Colon (tissue), 2 donors: ENCODE results near the gene TNFAIP8.
"Not testable (repeated sequence)": the region's sequence is repeated elsewhere in the genome, so short reads cannot be mapped to it uniquely, and the experiment has no call there.

Source experiments
- FAIRE-seq: peaks from 2 replicates; lab custom pipeline; 2012; peaks lifted over from hg19 to GRCh38; lab: Jason Lieb, UNC
- donor health status: control.
- donor health status: control.

The TNFAIP8 gene

GRCh38 chr5:119397518-119398380, 41.9 kb downstream of the TNFAIP8 start:
- no peak for FAIRE-seq

GRCh38 chr5:119398727-119399466, 43.1 kb downstream of the TNFAIP8 start:
- FAIRE-seq = no peak

- no peak for FAIRE-seq
These were observed 44.4 kb downstream of the TNFAIP8 start for GRCh38 chr5:119400245-119400644.

DNA sequence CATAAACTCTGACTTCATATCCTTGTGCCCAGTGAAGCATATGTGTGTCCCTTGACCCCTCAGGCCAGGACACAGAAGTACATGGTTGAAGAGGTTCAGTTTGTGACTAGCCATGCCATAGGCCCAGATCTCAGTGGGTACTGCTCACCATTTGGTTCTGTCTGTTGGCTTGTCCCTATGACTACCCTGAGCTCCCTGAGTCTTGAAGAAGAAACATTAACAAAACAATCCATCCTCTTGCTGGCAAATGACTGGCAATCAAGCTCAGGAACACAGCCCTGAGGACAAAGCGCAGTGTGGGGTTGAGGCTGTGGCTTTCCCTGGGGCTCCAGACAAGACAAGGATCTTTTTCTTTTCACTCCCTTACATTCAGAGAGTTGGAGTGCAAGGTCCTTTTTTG, 46.3 kb downstream of the TNFAIP8 start:
- FAIRE-seq = no peak

GRCh38 chr5:119402555-119402954, 46.7 kb downstream of the TNFAIP8 start:
- FAIRE-seq = no peak

- FAIRE-seq = no peak
These were observed 48.2 kb downstream of the TNFAIP8 start for GRCh38 chr5:119404033-119404432.

DNA sequence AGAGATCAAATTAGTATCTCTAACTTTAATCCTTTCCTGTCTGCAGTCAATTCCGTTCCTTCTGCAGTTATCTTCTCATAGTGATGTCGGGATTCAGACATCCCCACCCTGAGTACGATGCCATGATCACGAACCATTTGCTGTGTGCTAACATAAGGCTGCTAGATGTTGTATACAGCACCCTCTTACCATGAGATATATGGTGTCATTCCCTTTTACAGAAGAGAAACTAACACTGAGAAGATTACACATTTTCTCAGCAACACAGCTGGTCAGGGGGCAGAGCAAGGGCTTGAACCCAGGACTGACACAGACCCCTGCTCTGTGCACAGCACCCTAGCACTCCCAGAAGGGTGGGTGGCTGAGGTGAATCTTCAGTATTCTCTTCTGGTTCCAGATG, 49.6 kb downstream of the TNFAIP8 start:
- no peak for FAIRE-seq

DNA sequence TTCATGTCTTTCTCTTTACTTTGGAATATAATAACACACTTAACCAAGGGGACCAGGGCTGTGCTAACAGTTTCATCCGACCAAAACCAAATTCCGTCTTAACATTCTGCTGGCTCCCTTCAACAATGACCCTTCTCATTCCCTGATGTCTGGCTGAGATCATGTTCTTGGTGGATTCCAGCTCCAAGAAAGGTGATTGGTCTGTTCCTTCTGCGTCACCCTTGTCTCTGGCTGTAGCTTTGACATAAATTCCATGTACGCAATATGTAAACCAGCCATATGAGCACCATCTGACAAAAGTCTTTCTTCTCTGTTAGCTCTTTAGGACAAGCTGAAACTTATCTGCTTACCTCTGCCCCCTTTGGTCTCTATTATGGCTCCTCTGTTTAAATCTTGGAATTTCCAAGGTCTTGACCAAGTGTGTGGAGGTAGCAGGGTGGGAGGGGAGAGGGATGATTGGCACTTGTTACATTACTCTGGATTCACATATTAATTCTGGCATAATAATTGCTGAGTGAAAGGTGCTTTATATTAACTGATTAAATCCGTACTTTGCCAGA, 50.8 kb downstream of the TNFAIP8 start:
- no peak for FAIRE-seq

DNA sequence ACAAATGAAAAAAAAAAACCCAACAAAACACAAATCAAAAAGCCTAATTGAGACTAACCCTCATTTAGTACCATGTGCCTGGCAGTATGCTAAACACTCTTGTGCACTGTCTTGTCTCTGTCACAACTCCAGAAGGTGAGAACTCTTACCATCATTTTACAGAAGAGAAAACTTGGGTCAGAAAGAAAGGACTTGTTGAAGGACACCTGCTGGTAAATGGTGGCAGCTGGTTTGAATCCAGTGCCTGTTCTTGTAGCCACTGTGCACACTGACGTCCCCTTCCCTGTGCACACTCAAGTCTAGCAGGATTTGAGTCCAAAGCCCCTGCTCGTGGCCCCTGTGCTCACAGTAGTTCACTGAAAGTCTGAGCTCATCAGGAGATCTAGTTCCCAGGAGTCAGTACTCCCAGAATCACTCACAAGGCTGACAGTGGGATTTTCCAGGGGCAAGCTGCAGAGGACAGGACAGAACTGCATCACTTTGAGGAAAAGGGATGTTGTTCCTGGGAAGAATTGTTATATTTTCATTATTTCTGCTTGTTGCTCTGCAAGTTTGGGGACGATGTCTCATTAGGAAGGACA, 53.5 kb downstream of the TNFAIP8 start:
- no peak for FAIRE-seq

- FAIRE-seq = no peak
These were observed 54.8 kb downstream of the TNFAIP8 start for GRCh38 chr5:119410448-119411159.

GRCh38 chr5:119411361-119412278, 55.8 kb downstream of the TNFAIP8 start:
- FAIRE-seq = peak; percentile 38

DNA sequence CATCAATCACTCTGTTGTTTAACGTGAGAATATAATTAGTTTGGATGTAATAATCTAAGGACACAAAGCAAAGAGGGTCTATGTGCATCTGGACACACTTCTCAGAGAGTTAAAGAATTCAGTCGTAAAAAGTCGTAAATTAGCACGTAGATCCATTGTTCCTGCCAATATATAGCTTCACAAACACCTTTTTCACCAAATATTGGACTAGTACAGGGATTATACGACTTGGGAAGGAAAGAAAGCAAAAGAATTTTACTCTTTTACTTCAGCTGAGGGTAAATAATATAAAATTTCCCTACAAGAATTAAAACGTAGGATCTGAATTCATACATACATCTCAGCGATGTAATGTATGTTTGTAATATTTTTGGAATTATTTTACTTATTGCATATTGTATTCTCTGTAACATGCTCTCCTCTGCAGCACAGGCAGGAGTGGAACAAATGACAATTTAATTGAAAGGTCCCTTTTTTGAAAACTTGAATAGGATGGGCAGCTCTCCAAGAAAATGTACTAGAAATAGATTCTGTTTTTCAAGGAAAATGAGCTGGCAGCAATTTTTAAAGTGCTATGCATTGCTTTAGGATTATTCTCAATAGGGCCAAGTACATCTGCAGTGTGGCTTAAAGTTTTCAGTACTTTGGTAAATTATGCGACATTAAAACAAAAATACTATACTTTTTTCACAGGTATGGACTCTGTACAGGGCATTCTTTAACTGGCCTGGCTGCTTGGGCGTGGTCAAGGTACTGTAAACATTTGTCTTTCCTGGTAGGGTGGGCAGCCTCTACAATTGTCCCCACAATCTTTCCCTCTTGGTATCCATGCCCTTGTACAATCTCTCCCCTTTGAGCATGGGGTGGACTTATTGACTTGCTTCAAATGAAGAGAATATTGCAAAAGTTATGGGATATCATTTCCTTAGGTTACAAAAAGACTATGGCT, 56.7 kb downstream of the TNFAIP8 start:
- FAIRE-seq = no peak

DNA sequence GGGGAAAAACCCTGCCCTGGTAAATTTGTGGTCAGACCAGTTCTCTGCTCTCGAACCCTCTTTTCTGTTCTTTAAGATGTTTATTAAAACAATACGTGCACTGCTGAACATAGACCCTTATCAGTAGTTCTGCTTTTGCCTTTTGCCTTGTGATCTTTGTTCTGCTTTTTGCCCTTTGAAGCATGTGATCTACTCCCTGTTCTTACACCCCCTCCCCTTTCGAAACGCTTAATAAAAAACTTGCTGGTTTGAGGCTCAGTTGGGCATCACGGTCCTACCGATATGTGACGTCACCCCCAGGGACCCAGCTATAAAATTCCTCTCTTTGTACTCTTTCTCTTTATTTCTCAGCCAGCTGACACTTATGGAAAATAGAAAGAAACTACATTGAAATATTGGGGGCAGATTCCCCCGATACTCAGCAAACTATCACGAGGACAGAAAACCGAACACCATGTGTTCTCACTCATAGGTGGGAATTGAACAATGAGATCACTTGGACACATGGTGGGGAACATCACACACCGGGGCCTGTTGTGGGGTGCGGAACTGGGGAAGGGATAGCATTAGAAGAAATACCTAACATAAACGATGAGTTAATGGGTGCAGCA, 58.4 kb downstream of the TNFAIP8 start:
- not testable (repeated sequence) for FAIRE-seq

GRCh38 chr5:119417891-119418605, 62.2 kb downstream of the TNFAIP8 start:
- FAIRE-seq = no peak

- FAIRE-seq = no peak
These were observed 62.8 kb downstream of the TNFAIP8 start for GRCh38 chr5:119418606-119419100.

- no peak for FAIRE-seq
These were observed 64.3 kb downstream of the TNFAIP8 start for GRCh38 chr5:119420169-119420568.

- no peak for FAIRE-seq
These were observed 70.2 kb downstream of the TNFAIP8 start for GRCh38 chr5:119426057-119426456.

- FAIRE-seq = no peak
These were observed 71.2 kb downstream of the TNFAIP8 start for GRCh38 chr5:119427060-119427459.
